Measurements from ENCODE around the gene AWAT1. TPM values are rescaled to one million over a fixed set of nuclear protein-coding genes. Genes with fewer than 3 reads are reported as not detected.

The AWAT1 gene
- total and polyA plus RNA-seq, 4 donors = not detected

DNA sequence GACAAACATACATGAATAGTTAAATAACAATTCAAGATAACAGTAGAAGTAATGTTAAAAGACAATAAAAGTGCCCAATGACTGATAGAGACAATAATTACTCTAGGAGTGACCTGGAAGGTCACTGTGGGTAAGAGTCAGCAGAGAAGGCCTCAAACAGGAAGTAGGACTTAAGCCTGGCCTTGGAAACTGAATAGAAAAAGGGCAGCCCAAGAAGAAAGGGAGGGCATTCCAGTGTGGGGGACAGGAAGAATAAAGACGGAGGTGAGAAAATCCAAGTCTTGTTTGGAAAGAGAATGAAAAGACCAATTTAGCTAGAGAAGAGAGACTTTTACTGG, 19.6 kb downstream of the AWAT1 start:
- no peaks in the 10 kb centered on the region for H3K36me3 ChIP-seq (ENCODE audit: control insufficient read depth in 4 of 4, insufficient read depth in 3 of 4, low read depth in 1 of 4, low read length in 3 of 4)
- H3K9me3 ChIP-seq (ENCODE audit: control insufficient read depth in 4 of 4, low read length in 3 of 4) = no peaks in the 10 kb centered on the region
- no peaks in the 10 kb centered on the region for H3K27me3 ChIP-seq (ENCODE audit: control insufficient read depth in 4 of 4, insufficient read depth in 4 of 4, low read length in 3 of 4)
- no peaks in the 10 kb centered on the region for H3K4me1 ChIP-seq (ENCODE audit: control insufficient read depth in 4 of 4, insufficient read depth in 4 of 4, low read length in 3 of 4)
- no peak for DNase-seq (ENCODE audit: low spot score)
- no peak overlapping the region for H3K4me3 ChIP-seq (ENCODE audit: low read depth in 1 of 3, low read length in 3 of 3)
- no peak overlapping the region for H3K9ac ChIP-seq (ENCODE audit: low read depth in 1 of 2, low read length in 2 of 2)
- WGBS = 89% methylated on average over 1 of the region's 1 CpG
- TF ChIP-seq NR2F2 (IDR thresholded peaks at IDR 0.05) (no peak), HNF4G (IDR thresholded peaks at IDR 0.05) (no peak), ATF3 (IDR thresholded peaks at IDR 0.05) (no peak), MAX (IDR thresholded peaks at IDR 0.05) (no peak), FOXA2 (IDR thresholded peaks at IDR 0.05) (no peak), EGR1 (IDR thresholded peaks at IDR 0.05; ENCODE audit: low read depth in 2 of 2) (no peak), JUND (IDR thresholded peaks at IDR 0.05) (no peak), YY1 (IDR thresholded peaks at IDR 0.05) (no peak), HNF4A (conservative IDR thresholded peaks at IDR 0.05) (no peak)
- H3K27ac ChIP-seq (ENCODE audit: low read depth in 1 of 2, low read length in 2 of 2) = no peak overlapping the region

- H3K27ac ChIP-seq (ENCODE audit: low read depth in 1 of 2, low read length in 2 of 2) = no peak overlapping the region
- no peak for TF ChIP-seq NR2F2 (IDR thresholded peaks at IDR 0.05)
- TF ChIP-seq GABPA (IDR thresholded peaks at IDR 0.05 in 1 of 2, conservative IDR thresholded peaks at IDR 0.05 in 1 of 2) = no peak
- TF ChIP-seq JUND (IDR thresholded peaks at IDR 0.05) = no peak
- no peak for TF ChIP-seq TAF1 (conservative IDR thresholded peaks at IDR 0.05)
- no peak for TF ChIP-seq HNF4G (IDR thresholded peaks at IDR 0.05)
- no peak for DNase-seq (ENCODE audit: low spot score)
- WGBS = 99% methylated on average over 3 of the region's 3 CpGs
- H3K9me3 ChIP-seq (ENCODE audit: control insufficient read depth in 4 of 4, low read length in 3 of 4) = no peaks in the 10 kb centered on the region
- no peaks in the 10 kb centered on the region for H3K4me1 ChIP-seq (ENCODE audit: control insufficient read depth in 4 of 4, insufficient read depth in 4 of 4, low read length in 3 of 4)
- no peaks in the 10 kb centered on the region for H3K36me3 ChIP-seq (ENCODE audit: control insufficient read depth in 4 of 4, insufficient read depth in 3 of 4, low read depth in 1 of 4, low read length in 3 of 4)
- H3K27me3 ChIP-seq (ENCODE audit: control insufficient read depth in 4 of 4, insufficient read depth in 4 of 4, low read length in 3 of 4) = no peaks in the 10 kb centered on the region
- H3K4me3 ChIP-seq (ENCODE audit: low read depth in 1 of 3, low read length in 3 of 3) = no peak overlapping the region
- no peak overlapping the region for H3K9ac ChIP-seq (ENCODE audit: low read depth in 1 of 2, low read length in 2 of 2)
Measured at GRCh38 chrX:70254909-70255308, 20.5 kb downstream of the AWAT1 start.

DNA sequence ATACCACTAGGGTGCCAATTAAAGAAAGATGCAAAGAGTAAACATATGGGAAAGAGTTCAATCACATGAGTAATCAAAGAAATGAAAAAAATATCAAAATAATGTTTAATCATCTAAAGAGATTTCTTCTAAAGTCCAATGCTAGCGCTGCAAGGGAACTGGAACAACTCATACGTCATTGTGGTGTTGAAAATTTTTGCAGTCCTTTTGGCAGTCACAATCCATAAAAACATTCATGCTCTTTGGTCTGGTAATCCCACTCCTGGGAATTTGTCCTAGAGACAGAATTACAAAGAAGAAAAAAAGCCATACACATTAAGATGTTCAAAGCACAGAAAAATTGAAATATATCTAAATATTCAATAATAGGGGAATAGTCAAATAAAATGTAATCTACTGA, 21.0 kb downstream of the AWAT1 start:
- Histone ChIP-seq H3K9ac (ENCODE audit: low read depth in 1 of 2, low read length in 2 of 2) (no peak overlapping the region), H3K36me3 (ENCODE audit: control insufficient read depth in 4 of 4, insufficient read depth in 3 of 4, low read depth in 1 of 4, low read length in 3 of 4) (no peaks in the 10 kb centered on the region), H3K27me3 (ENCODE audit: control insufficient read depth in 4 of 4, insufficient read depth in 4 of 4, low read length in 3 of 4) (no peaks in the 10 kb centered on the region), H3K27ac (ENCODE audit: low read depth in 1 of 2, low read length in 2 of 2) (no peak overlapping the region), H3K9me3 (ENCODE audit: control insufficient read depth in 4 of 4, low read length in 3 of 4) (no peaks in the 10 kb centered on the region), H3K4me1 (ENCODE audit: control insufficient read depth in 4 of 4, insufficient read depth in 4 of 4, low read length in 3 of 4) (no peaks in the 10 kb centered on the region), H3K4me3 (ENCODE audit: low read depth in 1 of 3, low read length in 3 of 3) (no peak overlapping the region)
- TF ChIP-seq NR2F2 (IDR thresholded peaks at IDR 0.05) = no peak
- TF ChIP-seq YY1 (IDR thresholded peaks at IDR 0.05) = no peak
- no peak for TF ChIP-seq GABPA (IDR thresholded peaks at IDR 0.05 in 1 of 2, conservative IDR thresholded peaks at IDR 0.05 in 1 of 2)
- TF ChIP-seq, protein P1, sequence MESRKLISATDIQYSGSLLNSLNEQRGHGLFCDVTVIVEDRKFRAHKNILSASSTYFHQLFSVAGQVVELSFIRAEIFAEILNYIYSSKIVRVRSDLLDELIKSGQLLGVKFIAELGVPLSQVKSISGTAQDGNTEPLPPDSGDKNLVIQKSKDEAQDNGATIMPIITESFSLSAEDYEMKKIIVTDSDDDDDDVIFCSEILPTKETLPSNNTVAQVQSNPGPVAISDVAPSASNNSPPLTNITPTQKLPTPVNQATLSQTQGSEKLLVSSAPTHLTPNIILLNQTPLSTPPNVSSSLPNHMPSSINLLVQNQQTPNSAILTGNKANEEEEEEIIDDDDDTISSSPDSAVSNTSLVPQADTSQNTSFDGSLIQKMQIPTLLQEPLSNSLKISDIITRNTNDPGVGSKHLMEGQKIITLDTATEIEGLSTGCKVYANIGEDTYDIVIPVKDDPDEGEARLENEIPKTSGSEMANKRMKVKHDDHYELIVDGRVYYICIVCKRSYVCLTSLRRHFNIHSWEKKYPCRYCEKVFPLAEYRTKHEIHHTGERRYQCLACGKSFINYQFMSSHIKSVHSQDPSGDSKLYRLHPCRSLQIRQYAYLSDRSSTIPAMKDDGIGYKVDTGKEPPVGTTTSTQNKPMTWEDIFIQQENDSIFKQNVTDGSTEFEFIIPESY (IDR thresholded peaks at IDR 0.05) = no peak
- no peak for TF ChIP-seq FOXA2 (IDR thresholded peaks at IDR 0.05)
- no peak for TF ChIP-seq RAD21 (IDR thresholded peaks at IDR 0.05)
- TF ChIP-seq ATF3 (IDR thresholded peaks at IDR 0.05) = no peak
- TF ChIP-seq REST (IDR thresholded peaks at IDR 0.05) = no peak
- no peak for TF ChIP-seq MAX (IDR thresholded peaks at IDR 0.05)
- TF ChIP-seq JUND (IDR thresholded peaks at IDR 0.05) = no peak
- no peak for TF ChIP-seq HNF4A (conservative IDR thresholded peaks at IDR 0.05)
- TF ChIP-seq HNF4G (IDR thresholded peaks at IDR 0.05) = no peak
- TF ChIP-seq, protein P2, sequence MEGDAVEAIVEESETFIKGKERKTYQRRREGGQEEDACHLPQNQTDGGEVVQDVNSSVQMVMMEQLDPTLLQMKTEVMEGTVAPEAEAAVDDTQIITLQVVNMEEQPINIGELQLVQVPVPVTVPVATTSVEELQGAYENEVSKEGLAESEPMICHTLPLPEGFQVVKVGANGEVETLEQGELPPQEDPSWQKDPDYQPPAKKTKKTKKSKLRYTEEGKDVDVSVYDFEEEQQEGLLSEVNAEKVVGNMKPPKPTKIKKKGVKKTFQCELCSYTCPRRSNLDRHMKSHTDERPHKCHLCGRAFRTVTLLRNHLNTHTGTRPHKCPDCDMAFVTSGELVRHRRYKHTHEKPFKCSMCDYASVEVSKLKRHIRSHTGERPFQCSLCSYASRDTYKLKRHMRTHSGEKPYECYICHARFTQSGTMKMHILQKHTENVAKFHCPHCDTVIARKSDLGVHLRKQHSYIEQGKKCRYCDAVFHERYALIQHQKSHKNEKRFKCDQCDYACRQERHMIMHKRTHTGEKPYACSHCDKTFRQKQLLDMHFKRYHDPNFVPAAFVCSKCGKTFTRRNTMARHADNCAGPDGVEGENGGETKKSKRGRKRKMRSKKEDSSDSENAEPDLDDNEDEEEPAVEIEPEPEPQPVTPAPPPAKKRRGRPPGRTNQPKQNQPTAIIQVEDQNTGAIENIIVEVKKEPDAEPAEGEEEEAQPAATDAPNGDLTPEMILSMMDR (IDR thresholded peaks at IDR 0.05; ENCODE audit: low read depth, low read length, missing input control) = no peak
- TF ChIP-seq EGR1 (IDR thresholded peaks at IDR 0.05; ENCODE audit: low read depth in 2 of 2) = no peak
- no peak for TF ChIP-seq TAF1 (conservative IDR thresholded peaks at IDR 0.05)
- no peak for TF ChIP-seq SP1 (IDR thresholded peaks at IDR 0.05)
- no peak for TF ChIP-seq FOXA1 (IDR thresholded peaks at IDR 0.05)
- no peak for TF ChIP-seq RXRA (IDR thresholded peaks at IDR 0.05)
- 94% methylated on average over 2 of the region's 2 CpGs for WGBS
- DNase-seq (ENCODE audit: low spot score) = no peak

All from liver (tissue), 9 donors.